OCI-LY1 (cell line): ENCODE measurements around the gene MXI1.

Source experiments
- EZH2 ChIP-seq: fragments of 200-600 bp; sonication (generic), shearing (Covaris generic); IDR thresholded peaks from 2 replicates; pipeline ENCODE4 v1.8.0; 2017; ENCODE audit warnings: borderline replicate concordance, mixed run types, mild to moderate bottlenecking, antibody characterized with exemption, low read length, moderate library complexity, mixed read lengths
- TF ChIP-seq, protein P1 (sequence below): fragments of 200-600 bp; sonication (generic), shearing (Covaris generic); IDR thresholded peaks from 2 replicates; pipeline ENCODE4 v1.5.1; 2017; ENCODE audit warnings: mild to moderate bottlenecking, antibody characterized with exemption, low read length, moderate library complexity, mixed read lengths

GRCh38 chr10:110181911-110182310, 25.5 kb upstream of the MXI1 start:
- TF ChIP-seq, protein P1, sequence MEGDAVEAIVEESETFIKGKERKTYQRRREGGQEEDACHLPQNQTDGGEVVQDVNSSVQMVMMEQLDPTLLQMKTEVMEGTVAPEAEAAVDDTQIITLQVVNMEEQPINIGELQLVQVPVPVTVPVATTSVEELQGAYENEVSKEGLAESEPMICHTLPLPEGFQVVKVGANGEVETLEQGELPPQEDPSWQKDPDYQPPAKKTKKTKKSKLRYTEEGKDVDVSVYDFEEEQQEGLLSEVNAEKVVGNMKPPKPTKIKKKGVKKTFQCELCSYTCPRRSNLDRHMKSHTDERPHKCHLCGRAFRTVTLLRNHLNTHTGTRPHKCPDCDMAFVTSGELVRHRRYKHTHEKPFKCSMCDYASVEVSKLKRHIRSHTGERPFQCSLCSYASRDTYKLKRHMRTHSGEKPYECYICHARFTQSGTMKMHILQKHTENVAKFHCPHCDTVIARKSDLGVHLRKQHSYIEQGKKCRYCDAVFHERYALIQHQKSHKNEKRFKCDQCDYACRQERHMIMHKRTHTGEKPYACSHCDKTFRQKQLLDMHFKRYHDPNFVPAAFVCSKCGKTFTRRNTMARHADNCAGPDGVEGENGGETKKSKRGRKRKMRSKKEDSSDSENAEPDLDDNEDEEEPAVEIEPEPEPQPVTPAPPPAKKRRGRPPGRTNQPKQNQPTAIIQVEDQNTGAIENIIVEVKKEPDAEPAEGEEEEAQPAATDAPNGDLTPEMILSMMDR = no peak
- TF ChIP-seq EZH2 = no peak
